Tibial artery (tissue), 4 donors: ENCODE measurements around the gene RPL32.

ENCODE experiments used
- DNase-seq, 2 donors: peaks; one replicate each; pipeline ENCODE4 v3.0.0-alpha.2; 2019
- H3K27ac ChIP-seq, 2 donors: fragments of 200-600 bp; sonication (generic) in 1 of 2; 1 replicate in 1 of 2; 2 replicates in 1 of 2; pipeline ENCODE4 v1.5.1; 2018 to 2019; ENCODE audit warnings: mild to moderate bottlenecking in 1 of 2
- H3K27me3 ChIP-seq, 2 donors: fragments of 200-600 bp; sonication (generic) in 1 of 2; one replicate each; pipeline versions ENCODE4 v1.5.1 to v1.6.0; 2016 to 2019
- H3K36me3 ChIP-seq, 3 donors: fragments of 200-600 bp; sonication (generic) in 2 of 3; one replicate each; pipeline ENCODE4 v1.5.1; 2016 to 2019; ENCODE audit warnings: mild to moderate bottlenecking in 2 of 3
- H3K4me1 ChIP-seq, 4 donors: fragments of 200-600 bp; sonication (generic) in 2 of 4; 1 replicate in 3 of 4; 2 replicates in 1 of 4; pipeline ENCODE4 v1.5.1; 2016 to 2019
- H3K4me3 ChIP-seq, 2 donors: fragments of 200-600 bp; sonication (generic) in 1 of 2; 1 replicate in 1 of 2; 2 replicates in 1 of 2; pipeline ENCODE4 v1.5.1; 2018 to 2019; ENCODE audit warnings: mild to moderate bottlenecking in 2 of 2
- H3K9me3 ChIP-seq, 3 donors: fragments of 200-600 bp; sonication (generic) in 1 of 3; one replicate each; pipeline ENCODE4 v1.5.1; 2016 to 2019
- intact Hi-C: fragments of 100-400 bp; cut with DNase I; formaldehyde crosslinking; loops from one replicate; pipeline ENCODE4 v1.15.0; 2023; ENCODE audit warnings: low total_unique reads
- TF ChIP-seq, protein P1 (sequence below), 2 experiments: fragments of 200-600 bp in 1 of 2; fragments of 450-650 bp in 1 of 2; IDR thresholded peaks; one replicate each; pipeline ENCODE4 v1.5.1; 2017 to 2019; ENCODE audit warnings: antibody characterized with exemption in 2 of 2, mild to moderate bottlenecking in 1 of 2, moderate library complexity in 1 of 2

Gene RPL32

DNA sequence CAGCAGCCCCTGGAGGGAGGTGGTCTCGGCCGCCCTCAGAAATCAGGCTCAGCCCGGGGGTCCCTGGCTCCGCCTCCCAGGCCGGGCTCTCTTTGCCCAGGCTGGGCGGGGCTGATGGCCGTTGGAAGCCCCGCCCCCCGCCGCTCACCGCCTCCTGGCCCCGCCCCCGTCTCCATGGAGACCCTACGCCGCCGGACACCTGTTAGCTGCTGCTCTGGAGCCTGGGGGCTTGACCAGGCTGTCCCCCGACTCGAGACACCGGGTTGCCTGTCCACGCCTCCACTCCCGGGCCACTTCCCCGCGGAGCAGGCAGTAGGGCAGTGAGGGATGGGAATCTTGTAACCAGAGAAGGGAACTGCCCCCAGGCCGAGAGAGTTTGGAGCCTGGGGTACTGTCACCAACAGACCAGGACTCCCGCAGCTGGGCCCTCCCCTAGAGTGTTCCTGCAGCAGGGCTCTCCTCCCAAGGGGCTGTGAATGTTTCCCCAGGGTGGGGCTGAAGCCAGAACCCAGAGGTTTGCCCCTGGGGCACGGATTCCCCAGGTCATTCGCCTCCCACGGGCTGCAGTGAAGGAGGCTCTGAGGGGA is 27.8 kb upstream of the RPL32 start:
- no peaks in the 10 kb centered on the region for H3K36me3 ChIP-seq
- peaks cover 0 to 13% (median 6%) of the 10 kb centered on the region in 4 donors for H3K4me1 ChIP-seq
- TF ChIP-seq, protein P1, sequence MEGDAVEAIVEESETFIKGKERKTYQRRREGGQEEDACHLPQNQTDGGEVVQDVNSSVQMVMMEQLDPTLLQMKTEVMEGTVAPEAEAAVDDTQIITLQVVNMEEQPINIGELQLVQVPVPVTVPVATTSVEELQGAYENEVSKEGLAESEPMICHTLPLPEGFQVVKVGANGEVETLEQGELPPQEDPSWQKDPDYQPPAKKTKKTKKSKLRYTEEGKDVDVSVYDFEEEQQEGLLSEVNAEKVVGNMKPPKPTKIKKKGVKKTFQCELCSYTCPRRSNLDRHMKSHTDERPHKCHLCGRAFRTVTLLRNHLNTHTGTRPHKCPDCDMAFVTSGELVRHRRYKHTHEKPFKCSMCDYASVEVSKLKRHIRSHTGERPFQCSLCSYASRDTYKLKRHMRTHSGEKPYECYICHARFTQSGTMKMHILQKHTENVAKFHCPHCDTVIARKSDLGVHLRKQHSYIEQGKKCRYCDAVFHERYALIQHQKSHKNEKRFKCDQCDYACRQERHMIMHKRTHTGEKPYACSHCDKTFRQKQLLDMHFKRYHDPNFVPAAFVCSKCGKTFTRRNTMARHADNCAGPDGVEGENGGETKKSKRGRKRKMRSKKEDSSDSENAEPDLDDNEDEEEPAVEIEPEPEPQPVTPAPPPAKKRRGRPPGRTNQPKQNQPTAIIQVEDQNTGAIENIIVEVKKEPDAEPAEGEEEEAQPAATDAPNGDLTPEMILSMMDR (IDR thresholded peaks at IDR 0.05), result no peak
- intact Hi-C loops, result loop anchor here (5.0 kb wide), 1 partner anchor 123 kb away; no protein-coding TSS in a partner anchor
- no peak overlapping the region for H3K27ac ChIP-seq
- H3K9me3 ChIP-seq, result no peaks in the 10 kb centered on the region
- peak overlapping the region in 1 of 2 donors; percentile 7 for H3K4me3 ChIP-seq
- peaks cover 0 to 10% of the 10 kb centered on the region in 2 donors for H3K27me3 ChIP-seq
- DNase-seq, result no peak

DNA sequence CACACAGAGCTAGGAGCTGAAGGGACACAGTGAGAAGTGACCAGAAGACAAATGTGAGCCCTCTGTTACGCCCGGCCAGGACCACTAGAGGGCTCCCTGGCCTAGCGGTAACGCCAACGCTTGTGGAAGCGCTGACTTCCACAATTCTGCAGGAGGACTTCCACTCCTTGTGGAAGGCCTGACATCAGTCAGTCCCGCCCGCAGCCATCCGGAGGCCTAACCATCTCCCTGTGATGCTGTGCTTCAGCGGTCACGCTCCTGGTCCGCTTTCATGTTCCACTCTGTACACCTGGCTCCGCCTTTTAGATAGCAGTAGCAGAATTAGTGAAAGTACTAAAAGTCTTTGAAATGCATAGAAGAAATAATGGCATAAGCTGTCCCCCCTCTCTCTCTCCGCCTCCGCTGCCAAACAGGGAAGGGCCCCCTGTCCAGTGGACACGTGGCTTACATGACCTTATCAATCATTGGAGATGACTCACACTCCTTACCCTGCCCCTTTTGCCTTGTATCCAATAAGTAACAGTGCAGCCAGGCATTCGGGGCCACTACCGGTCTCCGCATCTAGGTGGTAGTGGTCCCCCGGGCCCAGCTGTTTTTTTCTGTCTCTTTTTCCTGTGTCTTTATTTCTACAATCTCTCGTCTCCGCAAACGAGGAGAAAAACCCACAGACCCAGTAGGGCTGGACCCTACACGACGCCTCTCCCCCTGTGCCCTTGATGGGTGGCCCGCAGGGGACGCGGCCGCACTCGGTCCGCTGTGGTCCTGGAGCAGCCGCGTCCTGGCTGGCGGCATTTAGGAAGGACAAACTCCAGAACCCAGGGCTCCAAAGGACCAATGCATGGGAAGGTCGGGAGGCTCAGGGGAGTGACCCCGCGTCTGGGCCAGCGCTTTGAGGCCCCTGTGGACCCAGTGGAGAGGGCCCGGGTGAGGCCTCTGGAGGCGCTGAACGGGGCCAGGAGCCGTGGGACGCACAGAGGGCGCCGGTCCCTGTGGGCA is 27.0 kb upstream of the RPL32 start:
- H3K4me3 ChIP-seq, result peak overlapping the region in 1 of 2 donors; percentile 7
- DNase-seq, result peak; percentile 83 to 90
- no peak overlapping the region for H3K27ac ChIP-seq
- H3K36me3 ChIP-seq, result no peaks in the 10 kb centered on the region
- intact Hi-C loops, result loop anchor here (5.0 kb wide), 1 partner anchor 124 kb away; no protein-coding TSS in a partner anchor
- H3K4me1 ChIP-seq, result peaks cover 0 to 13% (median 6%) of the 10 kb centered on the region in 4 donors
- TF ChIP-seq, protein P1 (IDR thresholded peaks at IDR 0.05), result peak; percentile 92 to 93
- H3K27me3 ChIP-seq, result peaks cover 0 to 10% of the 10 kb centered on the region in 2 donors
- no peaks in the 10 kb centered on the region for H3K9me3 ChIP-seq

DNA sequence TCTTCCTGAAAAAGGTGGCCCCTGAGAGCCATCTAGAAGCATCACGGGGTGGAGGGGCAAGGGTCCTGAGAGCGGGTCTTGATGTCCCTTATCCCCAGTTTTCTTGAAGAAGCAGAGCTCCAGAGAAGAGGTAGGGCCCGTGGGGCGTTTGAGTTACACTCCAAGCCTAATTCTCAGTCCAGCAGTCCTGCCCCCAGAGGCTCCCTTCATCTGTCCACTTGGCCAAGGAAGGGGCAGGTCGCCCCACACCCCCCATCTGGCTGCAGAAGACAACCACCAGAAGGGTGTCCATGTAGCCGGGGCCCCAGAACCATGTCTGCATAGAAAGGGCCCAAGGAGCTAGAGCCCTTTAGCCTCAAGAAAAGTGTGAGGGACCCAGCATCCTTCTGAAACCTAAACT is 25.5 kb upstream of the RPL32 start:
- H3K27me3 ChIP-seq, result peaks cover 0 to 10% of the 10 kb centered on the region in 2 donors
- peaks cover 0 to 13% (median 6%) of the 10 kb centered on the region in 4 donors for H3K4me1 ChIP-seq
- no peaks in the 10 kb centered on the region for H3K9me3 ChIP-seq
- no peaks in the 10 kb centered on the region for H3K36me3 ChIP-seq
- no peak overlapping the region for H3K4me3 ChIP-seq
- TF ChIP-seq, protein P1 (IDR thresholded peaks at IDR 0.05), result no peak
- intact Hi-C loops, result loop anchor here (2.0 to 5.0 kb wide), 2 partner anchors 26 to 125 kb away; no protein-coding TSS in a partner anchor
- no peak overlapping the region for H3K27ac ChIP-seq
- DNase-seq, result no peak

DNA sequence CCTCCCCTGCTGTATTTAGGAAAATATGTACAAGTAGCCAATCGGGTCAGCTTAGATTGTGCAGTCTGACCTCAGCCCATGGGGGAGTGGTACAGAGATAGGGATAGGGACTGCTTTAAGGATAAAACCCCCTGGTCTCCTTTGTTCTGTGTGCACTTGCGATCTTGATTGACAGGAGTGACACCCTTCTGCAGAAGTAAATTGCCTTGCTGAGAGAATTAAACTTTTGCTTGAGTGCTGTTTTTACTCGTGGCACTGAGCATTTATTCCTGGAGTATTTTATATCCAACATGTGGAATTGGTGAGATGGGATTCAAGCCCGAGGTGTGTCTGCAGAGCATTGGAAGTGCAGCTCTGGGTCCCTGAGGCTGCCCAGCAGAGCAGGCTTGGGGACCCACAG is 23.9 kb upstream of the RPL32 start:
- no peak overlapping the region for H3K4me3 ChIP-seq
- intact Hi-C loops, result loop anchor here (5.0 kb wide), 1 partner anchor 127 kb away; no protein-coding TSS in a partner anchor
- peaks cover 0 to 10% of the 10 kb centered on the region in 2 donors for H3K27me3 ChIP-seq
- H3K36me3 ChIP-seq, result no peaks in the 10 kb centered on the region
- DNase-seq, result no peak
- H3K4me1 ChIP-seq, result peaks cover 0 to 13% (median 6%) of the 10 kb centered on the region in 4 donors
- no peak overlapping the region for H3K27ac ChIP-seq
- no peaks in the 10 kb centered on the region for H3K9me3 ChIP-seq
- TF ChIP-seq, protein P1 (IDR thresholded peaks at IDR 0.05), result no peak

DNA sequence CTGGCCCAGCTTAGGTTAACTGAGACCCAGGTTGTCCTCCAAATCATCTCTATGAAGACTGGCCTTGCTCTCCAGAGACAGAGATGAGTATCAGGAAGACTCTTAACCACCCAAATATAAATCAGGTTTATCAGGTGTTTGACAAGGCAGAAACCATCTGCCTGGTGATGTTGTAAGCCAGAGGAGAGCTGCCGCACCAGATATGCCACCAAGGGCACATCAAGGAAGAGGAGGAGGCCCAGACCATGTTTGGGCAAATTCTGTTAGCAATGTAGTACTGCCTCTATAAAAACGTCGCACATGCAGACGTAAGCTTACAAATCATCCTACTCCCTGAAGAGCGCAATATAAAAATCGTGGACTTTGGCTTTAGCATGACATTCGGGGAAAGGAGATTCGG is 21.0 kb upstream of the RPL32 start:
- Histone ChIP-seq H3K27ac (no peak overlapping the region), H3K27me3 (no peaks in the 10 kb centered on the region), H3K4me1 (no peaks in the 10 kb centered on the region), H3K36me3 (no peaks in the 10 kb centered on the region), H3K4me3 (no peak overlapping the region), H3K9me3 (no peaks in the 10 kb centered on the region)
- intact Hi-C loops, result no loop called here
- TF ChIP-seq, protein P1 (IDR thresholded peaks at IDR 0.05), result no peak
- DNase-seq, result no peak
